GM18517 (cell line): ENCODE data around the gene CHRDL1.
"Not testable (repeated sequence)": the region's sequence is repeated elsewhere in the genome, so short reads cannot be mapped to it uniquely, and the experiment has no call there.

Source experiments
- ATAC-seq: cut with Tn5 transposase; IDR thresholded peaks from one replicate; pipeline ENCODE4 v1.9.1; 2021; ENCODE audit warnings: mild to moderate bottlenecking, moderate library complexity; ENCODE audit not compliant: unreplicated experiment

Gene CHRDL1

DNA sequence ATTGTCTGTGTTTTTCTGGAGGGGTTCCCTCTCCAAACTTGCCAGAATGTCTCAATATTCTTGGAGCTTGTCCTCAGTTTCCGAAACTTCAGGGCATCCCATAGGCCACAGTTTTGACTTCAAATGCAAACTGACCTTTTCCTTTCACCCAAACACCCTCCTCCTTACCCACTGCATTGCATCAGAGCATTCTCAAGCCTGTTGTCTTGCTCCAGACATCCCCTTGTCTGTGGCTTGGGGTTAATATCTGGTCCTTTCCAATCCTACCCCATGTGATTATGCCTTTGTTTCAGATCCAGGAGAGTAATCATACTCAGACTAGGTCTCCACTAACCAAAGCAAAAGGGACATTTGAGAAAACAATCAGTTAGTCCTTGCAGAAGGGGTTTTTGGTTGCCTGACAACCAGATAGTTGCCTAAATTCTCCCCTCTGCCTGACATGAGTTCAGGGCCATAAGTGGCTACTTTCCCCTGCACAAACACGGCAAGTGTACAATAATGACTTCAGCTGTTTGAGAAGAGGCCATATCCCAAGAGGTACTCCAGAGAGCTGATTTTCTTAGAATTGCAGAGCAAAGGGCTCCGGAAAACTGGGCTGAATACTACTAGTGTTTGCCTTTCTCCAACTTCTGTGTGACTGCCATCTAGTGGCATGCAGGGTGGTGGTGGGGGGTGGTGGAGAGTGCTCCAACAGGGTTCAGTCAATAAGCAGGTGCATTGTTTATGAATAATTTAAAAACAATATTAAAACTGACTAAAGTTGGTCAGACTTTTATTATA, 130.2 kb downstream of the CHRDL1 start:
- peak; percentile 53 for ATAC-seq

DNA sequence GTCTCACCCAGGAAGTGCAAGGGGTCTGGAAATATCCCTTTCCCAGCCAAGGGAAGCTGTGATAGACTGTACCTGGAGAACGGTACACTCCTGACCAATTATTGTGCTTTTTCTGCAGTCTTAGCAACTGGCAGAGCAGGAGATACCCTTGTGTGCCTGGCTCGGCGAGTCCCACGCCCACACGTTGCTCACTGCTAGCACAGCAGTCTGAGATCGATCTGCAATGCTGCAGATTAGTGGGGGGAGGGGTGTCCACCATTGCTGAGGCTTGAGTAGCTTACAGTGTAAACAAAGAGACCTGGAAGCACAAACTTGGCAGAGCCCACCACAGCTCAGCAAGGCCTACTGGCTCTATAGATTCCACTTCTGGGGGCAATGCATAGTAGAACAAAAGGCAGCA, 138.5 kb downstream of the CHRDL1 start:
- no peak for ATAC-seq

DNA sequence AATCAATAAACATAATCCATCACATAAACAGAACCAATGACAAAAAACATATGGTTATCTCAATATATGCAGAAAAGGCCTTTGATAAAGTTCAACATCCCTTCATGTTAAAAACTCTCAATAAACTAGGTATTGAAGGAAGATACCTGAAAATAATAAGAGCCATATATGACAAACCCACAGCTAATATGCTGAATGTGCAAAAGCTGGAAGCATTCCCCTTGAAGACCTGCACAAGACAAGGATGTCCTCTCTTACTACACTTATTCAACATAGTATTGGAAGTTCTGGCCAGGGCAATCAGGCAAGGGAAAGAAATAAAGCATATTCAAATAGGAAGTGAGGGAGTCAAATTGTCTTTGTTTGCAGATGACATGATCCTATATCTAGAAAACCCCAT, 141.3 kb downstream of the CHRDL1 start:
- ATAC-seq, result not testable (repeated sequence)

DNA sequence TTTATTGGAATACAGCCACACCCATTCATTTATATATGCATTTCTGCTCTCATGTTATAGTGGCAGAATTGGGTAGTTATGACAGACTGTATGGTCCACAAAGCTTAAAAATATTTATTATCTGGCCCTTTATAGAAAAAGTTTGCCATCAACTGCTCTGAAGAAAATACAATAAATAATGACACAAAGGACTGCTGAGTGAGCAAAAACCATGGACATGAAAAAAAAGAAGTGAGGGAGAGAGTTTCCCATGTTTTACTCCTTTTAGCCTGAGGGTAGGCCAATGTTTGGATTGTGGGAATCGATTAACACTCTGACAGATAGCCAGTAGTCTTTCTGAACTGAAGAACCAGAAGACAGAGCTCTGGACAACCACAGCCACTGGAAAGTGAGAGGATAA, 149.2 kb downstream of the CHRDL1 start:
- ATAC-seq, result no peak
